Right cardiac atrium (tissue), 5 donors: ENCODE results near the gene WARS2. TPM values are rescaled to one million over a fixed set of nuclear protein-coding genes. Genes with fewer than 3 reads are reported as not detected.

Source experiments
- ATAC-seq, 2 donors: fragments of 200-7000 bp; cut with Tn5 transposase; one replicate each; pipeline versions ENCODE4 v1.8.0 to v1.9.1; 2020; ENCODE audit warnings: moderate library complexity in 2 of 2, mild to moderate bottlenecking in 1 of 2
- DNase-seq, 3 donors: peaks; one replicate each; pipeline ENCODE4 v3.0.0-alpha.2; 2020
- H3K27ac ChIP-seq: one replicate; pipeline ENCODE4 v1.5.1; 2013; ENCODE audit warnings: mild to moderate bottlenecking, low read length, control low read depth, moderate library complexity
- H3K27me3 ChIP-seq: one replicate; pipeline ENCODE4 v1.6.1; 2013; ENCODE audit not compliant: control insufficient read depth, insufficient read depth
- H3K4me1 ChIP-seq: one replicate; pipeline ENCODE4 v1.6.1; 2013; ENCODE audit warnings: low read length; ENCODE audit not compliant: control insufficient read depth, insufficient read depth
- H3K4me3 ChIP-seq: one replicate; pipeline ENCODE4 v1.5.1; 2013; ENCODE audit warnings: low read length, control low read depth
- H3K9me3 ChIP-seq: one replicate; pipeline ENCODE4 v1.6.1; 2013; ENCODE audit warnings: low read length; ENCODE audit not compliant: control insufficient read depth
- WGBS: extraction: QIAGEN DNeasy Blood & Tissue Kit; methylation state at CpG from one replicate; pipeline ENCODE4 v1.1.7; 2013; 5-methylcytosine and 5-hydroxymethylcytosine counted together
- intact Hi-C, 4 donors: fragments of 100-400 bp; cut with DNase I; formaldehyde crosslinking; loops; one replicate each; pipeline versions ENCODE4 v1.11.0 to v1.14.0; 2022 to 2023
- polyA plus RNA-seq: library from polyadenylated mRNA; stranded (reverse); fragments of 200-250 nt; gene quantifications from one replicate; pipeline ENCODE4 v1.2.3, GENCODE V29; 2013
- total RNA-seq, 4 donors: library from RNA; stranded (reverse); fragmentation: NEBNext Ultra II Directional; extraction: Animal tissue kit (Norgen Biotek cat#: 25700); gene quantifications; one replicate each; pipeline ENCODE4 v1.2.1, GENCODE V29; 2021
- donor health status: healthy with polysubstance abuse.
- donor health status: DM: no; HTN: yes; CAD: no.
- donor health status: DM: no; HTN: no; CAD: no.
- donor health status: DM: no; HTN: yes; CAD: no; lungs with severe emphysema.
- donor health status: DM: yes; HTN: yes; CAD: no.

WARS2 gene
- total and polyA plus RNA-seq, 5 donors: 5.2 to 12.8 (median 11.0) TPM

GRCh38 chr1:119032986-119033385 is 107.5 kb downstream of the WARS2 start:
- H3K9me3 ChIP-seq: no peaks in the 10 kb centered on the region
- H3K4me3 ChIP-seq: no peak overlapping the region
- 98% methylated on average over 22 of the region's 22 CpGs for WGBS
- H3K27me3 ChIP-seq: no peaks in the 10 kb centered on the region
- H3K27ac ChIP-seq: no peak overlapping the region
- intact Hi-C loops: no loop called here
- no peak for ATAC-seq
- H3K4me1 ChIP-seq: no peaks in the 10 kb centered on the region
- peak in 2 of 3 donors; percentile 40 to 43 for DNase-seq

DNA sequence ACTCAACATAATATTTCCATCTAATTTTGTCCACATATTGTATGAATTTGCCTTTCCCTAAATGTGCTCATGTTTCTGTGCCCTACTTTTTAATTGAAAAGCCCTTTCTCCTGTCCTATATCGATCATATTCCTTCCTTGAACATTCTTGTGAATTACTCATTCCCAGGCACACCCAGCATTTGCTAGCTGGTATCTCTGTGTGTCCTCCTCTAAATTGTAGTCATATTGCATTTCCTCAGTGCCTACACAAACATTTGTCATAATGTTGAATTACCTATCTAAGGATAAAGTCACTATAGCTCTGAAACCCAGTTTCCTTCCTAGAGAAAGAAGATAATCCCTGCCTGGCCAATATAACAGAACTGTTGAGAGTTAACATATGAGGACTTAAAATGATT is 112.7 kb downstream of the WARS2 start:
- Histone ChIP-seq H3K27ac (no peak overlapping the region), H3K9me3 (no peaks in the 10 kb centered on the region), H3K27me3 (no peaks in the 10 kb centered on the region), H3K4me3 (no peak overlapping the region), H3K4me1 (no peaks in the 10 kb centered on the region)
- 91% methylated on average over 1 of the region's 1 CpG for WGBS
- DNase-seq (no peak), ATAC-seq (no peak)
- intact Hi-C loops: no loop called here

GRCh38 chr1:119026956-119027355 is 113.5 kb downstream of the WARS2 start:
- DNase-seq (no peak), ATAC-seq (no peak)
- Histone ChIP-seq H3K9me3 (no peaks in the 10 kb centered on the region), H3K4me1 (no peaks in the 10 kb centered on the region), H3K27ac (no peak overlapping the region), H3K27me3 (no peaks in the 10 kb centered on the region), H3K4me3 (no peak overlapping the region)
- intact Hi-C loops: no loop called here
- WGBS: 71% methylated on average over 5 of the region's 5 CpGs

DNA sequence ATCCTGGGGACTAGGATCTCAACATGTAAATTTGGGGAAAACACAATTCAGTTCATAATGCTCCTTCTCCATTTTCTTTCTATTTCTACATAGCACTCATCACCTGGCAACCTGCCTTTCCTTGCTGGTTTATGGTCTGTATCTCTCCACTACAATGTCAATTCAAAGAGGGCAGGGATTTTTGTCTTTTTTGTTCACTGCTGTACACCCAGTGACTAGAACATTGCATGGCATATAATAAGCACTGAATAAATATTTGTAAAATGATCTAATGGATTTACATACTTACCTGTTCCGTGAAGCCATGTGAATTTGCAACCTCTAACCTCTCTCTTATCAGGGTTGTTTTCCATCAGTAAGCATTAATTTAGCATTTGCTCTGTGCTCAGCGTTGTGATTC is 124.9 kb downstream of the WARS2 start:
- Histone ChIP-seq H3K27ac (no peak overlapping the region), H3K4me3 (no peak overlapping the region), H3K4me1 (no peaks in the 10 kb centered on the region), H3K27me3 (no peaks in the 10 kb centered on the region), H3K9me3 (no peaks in the 10 kb centered on the region)
- DNase-seq (no peak), ATAC-seq (no peak)
- intact Hi-C loops: no loop called here
- WGBS: 97% methylated on average over 2 of the region's 2 CpGs

DNA sequence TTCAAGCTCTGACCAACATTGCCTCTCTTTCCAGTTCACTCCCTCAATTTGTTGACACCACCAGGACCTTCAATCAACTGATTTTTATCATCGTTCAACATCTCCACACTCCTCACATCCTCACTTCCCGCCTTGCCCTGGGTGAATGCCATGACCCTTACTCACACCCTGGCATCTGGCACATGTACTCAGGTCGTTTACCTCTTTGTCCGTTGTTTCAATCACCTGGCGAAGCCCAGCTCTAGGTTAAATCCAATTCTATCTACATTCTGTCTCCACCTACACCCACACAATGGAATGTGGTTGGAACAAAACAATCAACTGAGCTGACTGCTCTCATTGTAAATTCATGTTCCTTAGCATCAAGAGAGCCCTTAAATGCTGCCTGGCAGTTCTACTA is 128.1 kb downstream of the WARS2 start:
- WGBS: 83% methylated on average over 5 of the region's 5 CpGs
- H3K27ac ChIP-seq: no peak overlapping the region
- no peaks in the 10 kb centered on the region for H3K4me1 ChIP-seq
- no peaks in the 10 kb centered on the region for H3K27me3 ChIP-seq
- DNase-seq (no peak), ATAC-seq (no peak)
- no peak overlapping the region for H3K4me3 ChIP-seq
- intact Hi-C loops: no loop called here
- H3K9me3 ChIP-seq: no peaks in the 10 kb centered on the region

DNA sequence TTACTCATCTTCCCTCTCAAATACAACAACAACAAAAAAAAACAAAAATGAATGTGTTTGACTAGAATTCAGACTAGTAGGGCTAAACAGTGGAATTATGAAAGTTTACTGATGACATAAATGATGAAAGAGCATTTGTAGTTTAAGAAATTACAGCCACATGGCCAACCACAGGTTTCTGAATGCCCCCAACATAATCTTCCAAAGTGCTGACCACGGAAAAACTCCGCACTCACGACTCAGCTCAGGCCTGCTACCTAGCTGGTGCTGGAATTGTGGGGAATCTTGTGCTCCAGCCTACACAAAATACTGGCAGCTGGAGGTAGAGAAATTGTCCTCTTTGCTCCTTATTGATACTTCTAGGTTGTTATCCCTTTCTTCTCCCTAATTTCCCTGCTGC is 128.7 kb downstream of the WARS2 start:
- no peaks in the 10 kb centered on the region for H3K9me3 ChIP-seq
- WGBS: 93% methylated on average over 3 of the region's 3 CpGs
- ATAC-seq: no peak

GRCh38 chr1:119011116-119011515 is 129.3 kb downstream of the WARS2 start:
- H3K4me1 ChIP-seq: no peaks in the 10 kb centered on the region
- no peaks in the 10 kb centered on the region for H3K27me3 ChIP-seq
- no peaks in the 10 kb centered on the region for H3K9me3 ChIP-seq
- no peak for DNase-seq
- no peak overlapping the region for H3K4me3 ChIP-seq
- no peak for ATAC-seq
- intact Hi-C loops: no loop called here
- WGBS: 90% methylated on average over 2 of the region's 2 CpGs
- no peak overlapping the region for H3K27ac ChIP-seq

More for the DNA sequence above, 128.7 kb downstream of the WARS2 start:
- no peaks in the 10 kb centered on the region for H3K4me1 ChIP-seq
- intact Hi-C loops: no loop called here
- H3K4me3 ChIP-seq: no peak overlapping the region
- no peak overlapping the region for H3K27ac ChIP-seq
- no peak for DNase-seq
- no peaks in the 10 kb centered on the region for H3K27me3 ChIP-seq

GRCh38 chr1:119010201-119010600 is 130.3 kb downstream of the WARS2 start:
- Histone ChIP-seq H3K4me1 (no peaks in the 10 kb centered on the region), H3K4me3 (no peak overlapping the region), H3K9me3 (peaks cover 2% of the 10 kb centered on the region), H3K27ac (no peak overlapping the region), H3K27me3 (no peaks in the 10 kb centered on the region)
- intact Hi-C loops: no loop called here
- WGBS: 65% methylated on average over 1 of the region's 1 CpG
- DNase-seq (no peak), ATAC-seq (no peak)

DNA sequence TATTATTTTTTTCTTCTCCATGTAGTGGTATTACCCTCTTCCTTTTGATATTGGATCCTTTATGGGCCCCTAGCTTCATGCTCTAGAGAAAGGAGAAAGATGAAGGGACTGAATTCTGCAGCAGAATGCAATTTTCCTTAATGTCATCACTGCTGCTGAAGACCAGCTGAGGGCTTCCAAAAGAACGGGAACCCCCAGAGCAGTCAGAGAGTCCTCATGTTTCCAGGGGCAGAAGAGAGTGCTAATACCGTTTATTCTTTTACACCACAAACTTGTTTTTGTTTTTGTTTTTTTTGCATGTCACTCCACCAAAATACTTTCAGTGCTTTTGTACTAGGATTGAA is 131.2 kb downstream of the WARS2 start:
- Histone ChIP-seq H3K4me3 (peak overlapping the region; percentile 35), H3K4me1 (no peaks in the 10 kb centered on the region), H3K27me3 (no peaks in the 10 kb centered on the region), H3K27ac (no peak overlapping the region), H3K9me3 (peaks cover 2% of the 10 kb centered on the region)
- DNase-seq: no peak
- WGBS: 18% methylated on average over 2 of the region's 2 CpGs
- no peak for ATAC-seq
- intact Hi-C loops: loop anchor here in 3 of 4 donors (5.0 to 10.0 kb wide), 3 partner anchors 784 to 854 kb away; no protein-coding TSS in a partner anchor

- intact Hi-C loops: loop anchor here in 3 of 4 donors (5.0 to 10.0 kb wide), 3 partner anchors 784 to 854 kb away; no protein-coding TSS in a partner anchor
- Histone ChIP-seq H3K27me3 (no peaks in the 10 kb centered on the region), H3K4me3 (peak overlapping the region; percentile 35), H3K4me1 (no peaks in the 10 kb centered on the region), H3K9me3 (peaks cover 2% of the 10 kb centered on the region), H3K27ac (no peak overlapping the region)
- ATAC-seq (peak; percentile 59 to 75), DNase-seq (no peak)
- 4% methylated on average over 22 of the region's 22 CpGs for WGBS
Observed at GRCh38 chr1:119008483-119009311, 131.8 kb downstream of the WARS2 start.

DNA sequence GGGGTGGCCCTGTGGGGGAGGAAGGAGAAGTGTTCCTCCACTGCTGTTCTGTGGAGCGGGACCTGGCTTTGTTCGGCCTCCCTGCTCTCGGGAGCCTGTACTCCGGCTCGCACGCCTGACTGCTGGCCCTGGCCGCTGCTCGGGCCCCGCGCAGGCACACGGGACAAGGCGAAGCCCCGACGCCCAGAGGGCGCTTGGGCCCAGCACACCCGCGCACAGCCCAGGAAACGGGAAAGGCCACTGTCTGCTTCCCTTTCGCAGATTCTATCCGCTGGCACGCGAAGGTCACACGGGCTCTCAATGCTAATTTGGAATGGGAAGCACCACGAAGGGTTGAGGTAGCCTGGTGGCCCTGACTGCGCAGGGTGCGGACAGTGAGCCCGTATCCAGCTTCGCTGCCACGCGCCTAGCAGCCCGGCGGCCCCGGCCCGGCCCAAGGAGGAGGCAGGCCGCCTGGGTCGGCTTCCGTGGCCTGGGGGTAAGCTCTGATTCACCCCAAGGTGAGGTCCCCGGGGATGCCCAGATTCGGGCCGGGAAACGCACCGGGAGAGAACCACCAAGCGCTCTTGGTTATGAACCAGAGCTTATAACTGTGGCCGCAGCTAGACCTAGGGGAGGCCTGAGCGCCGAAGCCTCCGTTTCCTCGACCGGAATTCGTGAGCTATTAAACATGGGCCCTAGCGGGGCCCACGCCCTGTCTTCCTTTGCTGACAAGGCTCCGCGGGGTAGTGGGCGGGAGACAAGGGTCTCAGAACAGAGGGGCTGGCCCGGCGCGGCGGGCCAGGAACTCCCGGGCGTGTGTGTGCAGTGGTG is 132.6 kb downstream of the WARS2 start:
- no peak for DNase-seq
- Histone ChIP-seq H3K4me1 (no peaks in the 10 kb centered on the region), H3K27ac (no peak overlapping the region), H3K27me3 (no peaks in the 10 kb centered on the region), H3K4me3 (peak overlapping the region; percentile 35), H3K9me3 (peaks cover 2% of the 10 kb centered on the region)
- intact Hi-C loops: loop anchor here in 3 of 4 donors (5.0 to 10.0 kb wide), 3 partner anchors 783 to 853 kb away; no protein-coding TSS in a partner anchor
- WGBS: 23% methylated on average over 61 of the region's 61 CpGs
- ATAC-seq: peak; percentile 37 to 65
